NCI-H2029 (cell line): ENCODE measurements around the gene OR14I1.
"Not testable (repeated sequence)": the region's sequence is repeated elsewhere in the genome, so short reads cannot be mapped to it uniquely, and the experiment has no call there.

Experiments
- DNase-seq: peaks from one replicate; lab custom pipeline; 2025; lab: John Stamatoyannopoulos, UW

OR14I1 gene

DNA sequence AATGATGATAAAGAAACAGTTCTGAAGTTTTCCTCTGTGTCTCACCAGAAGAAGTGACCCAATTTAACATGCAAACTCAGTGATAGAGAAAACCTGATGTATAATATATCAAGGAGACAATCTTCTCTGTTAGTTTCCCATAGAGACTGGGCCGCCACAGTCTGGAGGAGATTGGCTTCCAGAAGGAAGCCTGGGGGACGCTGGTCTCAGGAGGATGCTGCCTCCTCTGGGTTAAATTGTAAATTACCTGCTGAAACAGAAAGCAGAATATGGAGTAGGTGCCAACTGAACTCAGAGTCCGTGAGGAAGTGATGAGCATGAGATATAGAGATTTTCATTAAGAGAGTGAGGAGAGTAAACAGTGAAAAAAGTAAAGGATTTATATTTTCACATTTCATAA, 15.8 kb downstream of the OR14I1 start:
- DNase-seq = no peak

DNA sequence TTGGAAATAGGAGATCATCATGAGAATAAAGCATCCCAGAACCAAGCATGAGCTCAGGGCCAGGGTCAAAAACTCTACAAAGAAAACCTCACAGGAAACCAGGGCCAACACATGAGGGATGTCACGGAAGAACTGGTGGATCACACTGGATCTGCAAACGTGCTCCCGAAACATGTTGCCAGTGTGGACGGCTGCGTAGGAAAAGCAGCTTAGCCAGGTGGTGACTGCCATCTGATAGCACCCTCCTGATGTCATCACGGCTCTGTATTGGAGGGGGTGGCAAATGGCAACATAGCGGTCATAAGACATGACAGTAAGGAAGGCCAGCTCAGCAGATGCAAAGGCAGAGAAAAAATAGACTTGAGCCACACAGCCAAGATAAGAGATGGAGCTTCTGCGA, 20.9 kb downstream of the OR14I1 start:
- DNase-seq = no peak

GRCh38 chr1:248670003-248670402, 32.6 kb downstream of the OR14I1 start:
- no peak for DNase-seq

DNA sequence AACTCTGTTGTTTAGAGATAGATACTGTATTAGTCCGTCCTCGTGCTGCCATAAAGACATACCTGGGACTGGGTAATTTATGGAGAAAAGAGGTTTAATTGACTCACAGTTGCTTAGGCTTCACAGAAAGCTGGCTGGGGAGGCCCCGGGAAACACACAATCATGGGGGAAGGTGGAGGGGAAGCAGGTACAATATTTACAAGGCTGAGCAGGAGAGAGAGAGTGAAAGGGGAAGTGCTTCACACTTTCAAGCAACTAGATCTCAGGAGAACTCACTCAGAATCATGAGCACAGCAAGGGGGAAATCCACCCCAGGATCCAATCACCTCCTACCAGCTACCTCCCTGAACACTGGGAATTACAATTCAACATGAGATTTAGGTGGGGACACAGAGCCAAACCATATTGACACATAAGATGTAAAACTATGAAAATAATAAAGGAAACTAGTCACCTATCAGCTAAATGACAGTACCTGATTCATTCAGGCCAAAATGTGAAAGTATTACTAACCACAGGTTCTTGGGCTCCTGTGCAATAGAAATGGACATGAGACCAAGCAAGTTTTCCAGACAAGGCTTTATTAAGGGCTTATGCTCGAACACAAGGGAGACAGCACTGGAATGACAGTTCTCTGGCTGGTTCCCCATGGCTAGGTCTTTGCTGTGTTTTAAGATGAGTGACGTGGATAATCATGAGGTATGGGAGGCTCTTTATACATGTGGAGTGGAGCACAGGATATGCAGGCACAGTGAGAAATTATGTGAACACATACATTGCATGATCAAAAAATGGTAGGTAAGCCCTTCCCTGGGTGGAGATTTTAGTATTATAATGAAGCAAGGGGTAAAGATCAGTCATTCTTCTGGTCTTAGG, 38.9 kb downstream of the OR14I1 start:
- DNase-seq = not testable (repeated sequence)

DNA sequence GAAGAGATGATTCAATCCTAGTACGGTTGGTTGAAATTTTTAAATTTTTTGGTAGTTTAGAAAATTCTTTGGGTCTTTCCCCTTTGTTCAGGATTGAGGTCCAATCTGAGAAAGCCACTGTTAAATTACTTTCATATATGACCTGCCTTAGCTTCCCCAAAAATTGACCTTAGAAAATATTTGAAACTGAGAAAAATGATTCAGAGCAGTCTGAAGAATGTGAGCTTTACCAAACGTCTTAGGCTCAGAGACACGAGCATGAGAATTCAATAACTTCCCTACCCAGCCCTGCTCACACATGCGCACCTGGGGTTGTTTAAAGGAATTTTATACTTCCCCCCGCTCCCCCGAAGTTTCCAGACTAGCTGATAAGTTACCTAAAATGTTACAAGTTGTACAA, 45.8 kb downstream of the OR14I1 start:
- not testable (repeated sequence) for DNase-seq

DNA sequence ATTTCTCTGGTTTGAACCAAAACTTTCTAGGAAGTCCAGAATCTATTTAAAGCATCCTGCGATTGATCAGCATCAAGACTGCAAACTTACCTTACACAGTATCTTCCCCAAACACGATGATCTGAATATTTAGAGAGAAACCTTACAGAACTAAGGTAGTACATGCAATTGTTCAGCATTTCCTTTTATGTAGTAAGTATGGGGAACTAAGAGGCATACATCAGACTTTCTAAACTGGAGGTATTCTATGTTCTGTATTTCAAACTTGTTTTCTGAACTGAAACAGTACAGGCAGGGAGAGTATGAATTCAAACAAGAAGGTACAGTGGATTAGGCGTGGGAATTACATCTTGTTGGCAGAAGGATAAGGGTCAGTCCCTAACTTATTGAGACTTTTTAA, 47.2 kb downstream of the OR14I1 start, which contains the start of gene OR2T27:
TSS of gene OR2T27 (minus strand) at position 175 of the 400 bp plus-strand sequence. CDS start 4,644 bp downstream, outside the sequence.
- DNase-seq = not testable (repeated sequence)
